HG02943 (cell line): ENCODE results near the gene MMP11.

ENCODE experiments used
- ATAC-seq: cut with Tn5 transposase; IDR thresholded peaks from one replicate; pipeline ENCODE4 v1.9.1; 2021; ENCODE audit warnings: mild to moderate bottlenecking, low read depth, moderate library complexity; ENCODE audit not compliant: unreplicated experiment

The MMP11 gene

GRCh38 chr22:23827351-23827995 is 54.8 kb downstream of the MMP11 start:
- no peak for ATAC-seq

GRCh38 chr22:23828800-23829680 is 56.4 kb downstream of the MMP11 start:
- ATAC-seq = no peak

DNA sequence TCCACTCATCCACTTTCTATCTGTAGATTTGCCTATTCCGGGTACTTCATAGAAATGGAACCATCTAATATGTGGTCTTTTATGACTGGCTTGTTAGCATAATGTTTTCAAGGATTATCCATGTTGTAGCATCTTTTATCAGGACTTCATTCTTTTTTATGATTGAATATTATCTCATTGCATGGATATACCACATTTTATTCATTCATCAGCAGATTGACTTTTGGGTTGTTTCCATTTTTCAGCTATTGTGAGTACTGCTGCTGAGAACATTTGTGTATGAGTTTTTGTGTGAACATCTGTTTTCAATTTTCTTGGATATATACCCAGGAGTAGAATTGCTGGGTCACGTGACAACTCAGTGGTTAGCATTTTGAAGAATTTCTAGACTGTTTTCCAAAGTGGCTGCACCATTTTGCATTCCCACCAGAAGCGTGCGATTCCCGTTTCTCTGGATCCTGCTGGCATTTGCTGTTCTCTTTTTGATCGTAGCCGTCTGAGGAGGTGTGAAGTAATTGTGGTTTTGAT is 57.3 kb downstream of the MMP11 start:
- no peak for ATAC-seq

GRCh38 chr22:23831261-23831660 is 58.6 kb downstream of the MMP11 start:
- no peak for ATAC-seq

DNA sequence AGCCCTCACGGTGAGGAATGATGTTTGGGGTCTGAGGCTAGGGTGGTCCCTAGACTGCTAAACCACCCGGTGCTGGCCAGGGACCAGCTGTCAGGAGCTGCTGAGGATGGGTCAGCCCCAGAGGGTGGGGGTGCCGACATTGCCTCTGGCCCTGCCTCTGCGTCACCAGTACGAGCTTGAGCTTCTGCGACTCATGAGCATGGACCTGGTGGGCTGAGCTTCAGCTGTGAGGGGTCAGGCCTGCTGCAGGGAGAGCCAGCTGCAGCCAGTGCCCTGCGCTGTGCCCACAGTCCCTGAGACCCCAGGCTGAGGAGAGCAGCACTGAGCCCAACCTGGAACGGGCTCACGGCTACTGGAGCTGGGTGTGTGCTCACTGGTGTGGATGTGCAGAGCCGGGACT is 59.1 kb downstream of the MMP11 start:
- ATAC-seq = no peak

- ATAC-seq = no peak
Measured at GRCh38 chr22:23832226-23833016, 59.8 kb downstream of the MMP11 start.

- ATAC-seq = no peak
Measured at GRCh38 chr22:23833017-23833751, 60.5 kb downstream of the MMP11 start.
